Upper lobe of left lung (tissue), 6 donors: ENCODE results near the gene LRRC7. TPM values are rescaled to one million over a fixed set of nuclear protein-coding genes. Genes with fewer than 3 reads are reported as not detected.

Experiments used
- ATAC-seq, 2 donors: fragments of 200-7000 bp; cut with Tn5 transposase; one replicate each; pipeline ENCODE4 v1.9.1; 2022; ENCODE audit warnings: mild to moderate bottlenecking in 2 of 2, moderate library complexity in 2 of 2; ENCODE audit not compliant: low FRiP score in 2 of 2
- DNase-seq, 2 donors: peaks; one replicate each; pipeline ENCODE4 v3.0.0-alpha.2; 2019 to 2020
- H3K27ac ChIP-seq, 4 donors: fragments of 200-600 bp; sonication (generic); one replicate each; pipeline ENCODE4 v1.5.1; 2016 to 2019
- H3K27me3 ChIP-seq, 4 donors: fragments of 200-600 bp; sonication (generic); one replicate each; pipeline ENCODE4 v1.5.1; 2017 to 2019
- H3K36me3 ChIP-seq, 4 donors: fragments of 200-600 bp; sonication (generic); one replicate each; pipeline ENCODE4 v1.5.1; 2016 to 2019
- H3K4me1 ChIP-seq, 4 donors: fragments of 200-600 bp; sonication (generic); one replicate each; pipeline ENCODE4 v1.5.1; 2018 to 2019
- H3K4me3 ChIP-seq, 4 donors: fragments of 200-600 bp; sonication (generic); one replicate each; pipeline ENCODE4 v1.5.1; 2017 to 2019; ENCODE audit warnings: mild to moderate bottlenecking in 2 of 4, moderate library complexity in 1 of 4
- H3K9me3 ChIP-seq, 4 donors: fragments of 200-600 bp; sonication (generic); one replicate each; pipeline ENCODE4 v1.5.1; 2018 to 2019
- EP300 ChIP-seq, 4 donors: sonication (generic); formaldehyde crosslinking; IDR thresholded peaks; one replicate each; pipeline ENCODE4 v1.5.1; 2017; ENCODE audit warnings: antibody characterized with exemption in 4 of 4, control low read depth in 2 of 4
- POLR2A ChIP-seq, 4 donors: fragments of 450-650 bp; IDR thresholded peaks; one replicate each; pipeline ENCODE4 v1.5.1; 2016 to 2017; ENCODE audit warnings: antibody characterized with exemption in 4 of 4, mild to moderate bottlenecking in 2 of 4
- POLR2AphosphoS5 ChIP-seq, 2 donors: sonication (generic); formaldehyde crosslinking; IDR thresholded peaks; one replicate each; pipeline ENCODE4 v1.5.1; 2017; ENCODE audit warnings: antibody characterized with exemption in 2 of 2
- WGBS, 2 donors: methylation state at CpG; one replicate each; pipeline ENCODE4 v1.1.5; 2017 to 2018; 5-methylcytosine and 5-hydroxymethylcytosine counted together
- total RNA-seq, 6 donors: library from RNA; depleted of rRNA in 4 of 6; stranded (reverse); fragments of >200 nt in 4 of 6; gene quantifications; one replicate each; pipeline versions ENCODE4 v1.1.0 to v1.2.1, GENCODE V29; 2016 to 2021
- TF ChIP-seq, protein P1 (sequence below), 6 experiments: fragments of 450-650 bp in 4 of 6; fragments of 200-600 bp in 2 of 6; sonication (generic) in 2 of 6; IDR thresholded peaks; one replicate each; pipeline ENCODE4 v1.5.1; 2016 to 2019; ENCODE audit warnings: antibody characterized with exemption in 6 of 6
- donor health status: DM: no; HTN: no; CAD: no; lungs with moderate emphysema.
- donor health status: DM: no; HTN: yes; CAD: no; lungs with severe emphysema.

The LRRC7 gene
- total RNA-seq, 6 donors from 2014 or later, result not detected

DNA sequence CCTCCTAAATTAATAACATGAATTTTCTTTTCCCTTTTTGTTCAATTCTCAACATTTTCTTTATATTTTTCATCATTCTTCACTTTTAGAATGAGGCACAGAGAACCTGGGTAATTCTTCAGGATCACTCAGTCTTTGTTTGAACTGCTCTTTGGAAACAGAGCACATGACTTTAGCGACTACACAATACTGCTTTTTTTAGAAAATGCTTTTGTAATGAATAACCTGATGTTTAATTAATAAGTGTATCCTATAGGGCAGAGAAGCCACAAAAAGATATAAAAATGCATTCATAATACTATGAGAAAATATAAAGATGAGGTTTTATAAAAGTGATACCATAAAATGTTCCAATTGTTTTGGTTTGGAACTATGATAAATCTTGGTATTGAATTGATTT, 77.8 kb downstream of the LRRC7 start:
- Histone ChIP-seq H3K36me3 (no peaks in the 10 kb centered on the region), H3K4me3 (no peak overlapping the region), H3K4me1 (no peaks in the 10 kb centered on the region), H3K9me3 (no peaks in the 10 kb centered on the region), H3K27ac (no peak overlapping the region), H3K27me3 (no peaks in the 10 kb centered on the region)
- WGBS, 2 donors, result 36 to 51% methylated on average over 1 of the region's 1 CpG
- ATAC-seq, result no peak
- no peak for TF ChIP-seq POLR2AphosphoS5 (IDR thresholded peaks at IDR 0.05)
- TF ChIP-seq, protein P1, sequence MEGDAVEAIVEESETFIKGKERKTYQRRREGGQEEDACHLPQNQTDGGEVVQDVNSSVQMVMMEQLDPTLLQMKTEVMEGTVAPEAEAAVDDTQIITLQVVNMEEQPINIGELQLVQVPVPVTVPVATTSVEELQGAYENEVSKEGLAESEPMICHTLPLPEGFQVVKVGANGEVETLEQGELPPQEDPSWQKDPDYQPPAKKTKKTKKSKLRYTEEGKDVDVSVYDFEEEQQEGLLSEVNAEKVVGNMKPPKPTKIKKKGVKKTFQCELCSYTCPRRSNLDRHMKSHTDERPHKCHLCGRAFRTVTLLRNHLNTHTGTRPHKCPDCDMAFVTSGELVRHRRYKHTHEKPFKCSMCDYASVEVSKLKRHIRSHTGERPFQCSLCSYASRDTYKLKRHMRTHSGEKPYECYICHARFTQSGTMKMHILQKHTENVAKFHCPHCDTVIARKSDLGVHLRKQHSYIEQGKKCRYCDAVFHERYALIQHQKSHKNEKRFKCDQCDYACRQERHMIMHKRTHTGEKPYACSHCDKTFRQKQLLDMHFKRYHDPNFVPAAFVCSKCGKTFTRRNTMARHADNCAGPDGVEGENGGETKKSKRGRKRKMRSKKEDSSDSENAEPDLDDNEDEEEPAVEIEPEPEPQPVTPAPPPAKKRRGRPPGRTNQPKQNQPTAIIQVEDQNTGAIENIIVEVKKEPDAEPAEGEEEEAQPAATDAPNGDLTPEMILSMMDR (IDR thresholded peaks at IDR 0.05), result no peak
- no peak for TF ChIP-seq EP300 (IDR thresholded peaks at IDR 0.05)
- TF ChIP-seq POLR2A (IDR thresholded peaks at IDR 0.05), result no peak
- DNase-seq, result no peak

DNA sequence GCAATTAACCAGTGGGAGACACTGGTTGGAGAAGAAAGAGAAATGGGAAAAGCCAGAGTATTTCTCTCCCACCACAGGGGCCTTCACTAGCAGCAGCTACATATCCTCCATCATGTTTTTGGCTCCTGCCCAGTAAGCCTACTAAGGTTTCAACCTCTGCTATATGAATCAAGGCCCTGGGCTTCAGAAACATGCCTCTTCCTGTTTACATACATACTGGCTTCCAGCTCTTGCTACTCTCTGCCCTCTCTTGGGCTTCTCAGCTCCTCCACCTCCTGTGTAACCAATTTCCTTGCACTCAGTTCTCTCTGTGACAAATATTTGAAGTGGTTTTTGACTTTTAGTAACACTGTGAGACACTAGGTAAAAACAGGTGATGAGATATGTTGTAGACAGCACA, 80.8 kb downstream of the LRRC7 start:
- ATAC-seq (no peak), DNase-seq (no peak)
- H3K9me3 ChIP-seq, result no peaks in the 10 kb centered on the region
- H3K4me1 ChIP-seq, result no peaks in the 10 kb centered on the region
- H3K27ac ChIP-seq, result no peak overlapping the region
- H3K27me3 ChIP-seq, result no peaks in the 10 kb centered on the region
- no peaks in the 10 kb centered on the region for H3K36me3 ChIP-seq
- H3K4me3 ChIP-seq, result no peak overlapping the region
- TF ChIP-seq, protein P1 (IDR thresholded peaks at IDR 0.05), result no peak
- no peak for TF ChIP-seq EP300 (IDR thresholded peaks at IDR 0.05)
- no peak for TF ChIP-seq POLR2AphosphoS5 (IDR thresholded peaks at IDR 0.05)
- TF ChIP-seq POLR2A (IDR thresholded peaks at IDR 0.05), result no peak

DNA sequence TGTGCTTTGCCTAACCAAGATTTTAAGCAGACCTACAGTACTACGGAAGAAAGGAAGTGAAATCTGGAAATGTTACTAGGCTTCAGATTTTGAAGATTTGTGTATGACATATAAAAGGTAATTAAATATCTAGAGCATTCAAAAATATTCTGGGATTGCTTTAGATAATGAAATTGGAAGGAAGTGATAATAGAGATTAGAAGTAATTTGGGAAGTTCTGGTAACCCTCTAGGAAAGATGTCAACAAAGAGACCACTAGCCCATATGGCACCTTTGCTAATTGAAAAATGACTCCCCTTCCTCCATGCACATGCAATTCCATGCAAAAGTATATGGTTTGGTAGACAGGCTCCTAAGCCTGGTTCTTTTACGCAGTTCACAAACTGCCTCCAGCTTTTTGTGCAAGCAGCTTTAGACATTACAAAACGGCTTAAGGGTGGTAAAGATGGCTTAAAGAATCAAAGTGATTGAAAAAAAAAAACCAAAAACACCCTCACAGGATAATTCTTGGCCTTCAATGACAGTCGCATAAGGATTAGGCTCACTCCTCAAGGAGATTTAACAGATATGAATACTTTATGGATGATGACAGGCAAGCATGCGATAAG, 81.8 kb downstream of the LRRC7 start:
- Histone ChIP-seq H3K27me3 (no peaks in the 10 kb centered on the region), H3K27ac (no peak overlapping the region), H3K9me3 (no peaks in the 10 kb centered on the region), H3K36me3 (no peaks in the 10 kb centered on the region), H3K4me3 (no peak overlapping the region), H3K4me1 (no peaks in the 10 kb centered on the region)
- DNase-seq (no peak), ATAC-seq (no peak)
- WGBS, 2 donors, result 81 to 86% methylated on average over 5 of the region's 5 CpGs
- TF ChIP-seq POLR2A (IDR thresholded peaks at IDR 0.05) (no peak), POLR2AphosphoS5 (IDR thresholded peaks at IDR 0.05) (no peak), EP300 (IDR thresholded peaks at IDR 0.05) (no peak)
- TF ChIP-seq, protein P1 (IDR thresholded peaks at IDR 0.05), result no peak

DNA sequence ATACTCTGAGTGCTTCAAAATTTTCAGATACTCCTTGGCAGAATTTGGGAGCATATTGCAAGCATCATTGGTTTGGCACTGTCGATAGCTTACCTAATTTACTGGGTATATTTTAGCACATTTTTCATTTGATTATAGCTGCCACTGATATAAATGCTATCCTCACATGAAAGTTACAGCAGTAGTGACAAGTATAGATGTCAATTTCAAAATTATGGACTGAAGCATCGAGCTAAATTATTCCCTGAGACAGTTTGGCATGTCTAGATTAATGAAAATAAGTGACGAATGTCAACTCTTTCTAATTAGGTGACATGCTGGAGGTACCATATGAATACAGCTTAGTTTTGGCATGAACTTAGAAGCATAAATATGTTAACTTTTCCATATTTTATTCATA, 83.1 kb downstream of the LRRC7 start:
- ATAC-seq, result no peak
- H3K4me1 ChIP-seq, result no peaks in the 10 kb centered on the region

GRCh38 chr1:69651656-69652055, 83.9 kb downstream of the LRRC7 start:
- H3K27ac ChIP-seq, result no peak overlapping the region
- H3K36me3 ChIP-seq, result no peaks in the 10 kb centered on the region
- H3K27me3 ChIP-seq, result no peaks in the 10 kb centered on the region
- TF ChIP-seq POLR2A (IDR thresholded peaks at IDR 0.05) (no peak), POLR2AphosphoS5 (IDR thresholded peaks at IDR 0.05) (no peak), EP300 (IDR thresholded peaks at IDR 0.05) (no peak)
- TF ChIP-seq, protein P1 (IDR thresholded peaks at IDR 0.05), result no peak
- H3K9me3 ChIP-seq, result no peaks in the 10 kb centered on the region
- no peaks in the 10 kb centered on the region for H3K4me1 ChIP-seq
- no peak for DNase-seq
- 40 to 62% methylated on average over 1 of the region's 1 CpG for WGBS, 2 donors
- no peak overlapping the region for H3K4me3 ChIP-seq
- ATAC-seq, result no peak

More for the DNA sequence above, 83.1 kb downstream of the LRRC7 start:
- Histone ChIP-seq H3K9me3 (no peaks in the 10 kb centered on the region), H3K4me3 (no peak overlapping the region), H3K27ac (no peak overlapping the region), H3K27me3 (no peaks in the 10 kb centered on the region), H3K36me3 (no peaks in the 10 kb centered on the region)
- no peak for DNase-seq
- WGBS, 2 donors, result 68 to 78% methylated on average over 3 of the region's 3 CpGs
- no peak for TF ChIP-seq POLR2AphosphoS5 (IDR thresholded peaks at IDR 0.05)
- no peak for TF ChIP-seq POLR2A (IDR thresholded peaks at IDR 0.05)
